ENCODE data around the gene CENPX. TPM values are rescaled to one million over a fixed set of nuclear protein-coding genes. Genes with fewer than 3 reads are reported as not detected.

The CENPX gene
- total and polyA plus RNA-seq, 2 of the 13 experiments (the other 11 are each of a cell fraction or from before 2014, with no cell fraction given), result 92.7 to 170 TPM

DNA sequence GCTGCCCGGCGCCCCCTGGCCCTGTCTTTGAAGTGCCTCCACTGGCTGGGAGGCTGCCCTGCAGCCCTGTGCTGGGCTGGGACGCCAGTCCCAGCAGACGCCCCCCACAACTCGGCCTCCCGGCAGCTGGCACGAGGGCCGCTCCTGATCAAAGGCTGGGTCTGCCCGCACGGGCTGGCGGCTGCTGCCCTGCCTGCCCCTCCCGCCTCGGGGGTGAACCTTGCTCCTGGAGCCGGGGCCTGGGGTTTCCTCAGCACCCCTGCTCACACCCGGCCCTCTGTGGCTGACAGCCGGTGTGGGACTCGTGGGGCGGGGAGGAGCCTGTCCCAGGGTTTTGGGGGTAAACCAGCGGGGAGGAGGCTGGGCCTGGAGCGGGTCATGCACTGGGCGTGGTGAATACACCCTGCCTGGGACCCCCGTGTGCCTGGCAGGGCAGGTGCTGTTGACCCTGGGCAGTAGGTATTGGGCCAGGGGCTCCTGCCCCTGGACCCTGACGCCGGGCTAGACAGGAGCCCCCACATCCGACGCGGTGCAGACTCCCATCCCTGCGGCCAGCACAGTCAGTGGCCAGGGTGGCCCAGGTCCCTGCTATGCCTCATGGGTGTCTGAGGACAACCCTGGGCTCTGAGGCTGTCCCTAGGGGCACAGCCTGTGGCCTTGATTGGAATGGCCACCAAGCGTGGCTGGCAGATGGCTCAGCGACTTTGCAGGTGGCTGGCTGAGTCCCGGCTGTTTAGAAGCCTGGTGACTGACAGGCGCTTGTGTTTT lies 21.7 kb downstream of the CENPX start (continued):
- TF ChIP-seq, protein P1, sequence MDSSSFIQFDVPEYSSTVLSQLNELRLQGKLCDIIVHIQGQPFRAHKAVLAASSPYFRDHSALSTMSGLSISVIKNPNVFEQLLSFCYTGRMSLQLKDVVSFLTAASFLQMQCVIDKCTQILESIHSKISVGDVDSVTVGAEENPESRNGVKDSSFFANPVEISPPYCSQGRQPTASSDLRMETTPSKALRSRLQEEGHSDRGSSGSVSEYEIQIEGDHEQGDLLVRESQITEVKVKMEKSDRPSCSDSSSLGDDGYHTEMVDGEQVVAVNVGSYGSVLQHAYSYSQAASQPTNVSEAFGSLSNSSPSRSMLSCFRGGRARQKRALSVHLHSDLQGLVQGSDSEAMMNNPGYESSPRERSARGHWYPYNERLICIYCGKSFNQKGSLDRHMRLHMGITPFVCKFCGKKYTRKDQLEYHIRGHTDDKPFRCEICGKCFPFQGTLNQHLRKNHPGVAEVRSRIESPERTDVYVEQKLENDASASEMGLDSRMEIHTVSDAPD (CRISPR knock-in tag; IDR thresholded peaks at IDR 0.05), result peak; percentile 79; the same call in 1 of the 2 replicates
- TF ChIP-seq ZFX (CRISPR knock-in tag; IDR thresholded peaks at IDR 0.05; ENCODE audit: low read depth) (peak; percentile 72), CBFB (CRISPR knock-in tag; IDR thresholded peaks at IDR 0.05) (peak; percentile 92), ATM (IDR thresholded peaks at IDR 0.05; ENCODE audit: borderline replicate concordance) (no peak), ZNF598 (CRISPR knock-in tag; IDR thresholded peaks at IDR 0.05; ENCODE audit: borderline replicate concordance) (no peak), ERF (CRISPR knock-in tag; IDR thresholded peaks at IDR 0.05) (peak; percentile 96; the same call in 1 of the 2 replicates), ZNF24 (IDR thresholded peaks at IDR 0.05) (peak; percentile 55; the same call in 1 of the 2 replicates), NPAS2 (CRISPR knock-in tag; IDR thresholded peaks at IDR 0.05; ENCODE audit: borderline replicate concordance) (no peak), ZNF549 (CRISPR knock-in tag; IDR thresholded peaks at IDR 0.05) (peak; percentile 91), EHMT2 (IDR thresholded peaks at IDR 0.05; ENCODE audit: borderline replicate concordance, low read depth, low read length) (no peak), SMAD1 (CRISPR knock-in tag; IDR thresholded peaks at IDR 0.05; ENCODE audit: borderline replicate concordance, low read depth) (no peak), RNF2 (conservative IDR thresholded peaks at IDR 0.05; ENCODE audit: low read depth) (peak; percentile 52), MAZ (IDR thresholded peaks at IDR 0.05; ENCODE audit: borderline replicate concordance, low read depth, low read length) (peak; percentile 96), MAZ (CRISPR knock-in tag; IDR thresholded peaks at IDR 0.05; ENCODE audit: low read depth) (peak; percentile 95; the same call in 1 of the 2 replicates)
- TF ChIP-seq, protein P2, sequence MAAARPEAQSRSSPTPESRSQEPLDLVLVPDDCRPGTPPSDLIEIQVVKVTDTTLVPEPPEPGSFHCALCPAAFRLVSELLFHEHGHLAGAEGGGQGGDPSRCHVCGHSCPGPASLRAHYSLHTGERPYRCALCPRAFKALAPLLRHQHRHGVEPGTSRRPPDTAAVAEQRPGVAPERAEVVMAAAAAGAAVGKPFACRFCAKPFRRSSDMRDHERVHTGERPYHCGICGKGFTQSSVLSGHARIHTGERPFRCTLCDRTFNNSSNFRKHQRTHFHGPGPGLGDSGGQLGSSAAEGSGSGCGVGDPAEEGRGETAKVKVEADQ (CRISPR knock-in tag; IDR thresholded peaks at IDR 0.05; ENCODE audit: borderline replicate concordance), result no peak
- TF ChIP-seq, protein P3, sequence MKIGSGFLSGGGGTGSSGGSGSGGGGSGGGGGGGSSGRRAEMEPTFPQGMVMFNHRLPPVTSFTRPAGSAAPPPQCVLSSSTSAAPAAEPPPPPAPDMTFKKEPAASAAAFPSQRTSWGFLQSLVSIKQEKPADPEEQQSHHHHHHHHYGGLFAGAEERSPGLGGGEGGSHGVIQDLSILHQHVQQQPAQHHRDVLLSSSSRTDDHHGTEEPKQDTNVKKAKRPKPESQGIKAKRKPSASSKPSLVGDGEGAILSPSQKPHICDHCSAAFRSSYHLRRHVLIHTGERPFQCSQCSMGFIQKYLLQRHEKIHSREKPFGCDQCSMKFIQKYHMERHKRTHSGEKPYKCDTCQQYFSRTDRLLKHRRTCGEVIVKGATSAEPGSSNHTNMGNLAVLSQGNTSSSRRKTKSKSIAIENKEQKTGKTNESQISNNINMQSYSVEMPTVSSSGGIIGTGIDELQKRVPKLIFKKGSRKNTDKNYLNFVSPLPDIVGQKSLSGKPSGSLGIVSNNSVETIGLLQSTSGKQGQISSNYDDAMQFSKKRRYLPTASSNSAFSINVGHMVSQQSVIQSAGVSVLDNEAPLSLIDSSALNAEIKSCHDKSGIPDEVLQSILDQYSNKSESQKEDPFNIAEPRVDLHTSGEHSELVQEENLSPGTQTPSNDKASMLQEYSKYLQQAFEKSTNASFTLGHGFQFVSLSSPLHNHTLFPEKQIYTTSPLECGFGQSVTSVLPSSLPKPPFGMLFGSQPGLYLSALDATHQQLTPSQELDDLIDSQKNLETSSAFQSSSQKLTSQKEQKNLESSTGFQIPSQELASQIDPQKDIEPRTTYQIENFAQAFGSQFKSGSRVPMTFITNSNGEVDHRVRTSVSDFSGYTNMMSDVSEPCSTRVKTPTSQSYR (CRISPR knock-in tag; IDR thresholded peaks at IDR 0.05; ENCODE audit: borderline replicate concordance), result peak; percentile 93
- TF ChIP-seq, protein P4, sequence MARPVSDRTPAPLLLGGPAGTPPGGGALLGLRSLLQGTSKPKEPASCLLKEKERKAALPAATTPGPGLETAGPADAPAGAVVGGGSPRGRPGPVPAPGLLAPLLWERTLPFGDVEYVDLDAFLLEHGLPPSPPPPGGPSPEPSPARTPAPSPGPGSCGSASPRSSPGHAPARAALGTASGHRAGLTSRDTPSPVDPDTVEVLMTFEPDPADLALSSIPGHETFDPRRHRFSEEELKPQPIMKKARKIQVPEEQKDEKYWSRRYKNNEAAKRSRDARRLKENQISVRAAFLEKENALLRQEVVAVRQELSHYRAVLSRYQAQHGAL (CRISPR knock-in tag; IDR thresholded peaks at IDR 0.05; ENCODE audit: not compliant biosample characterization), result no peak
- TF ChIP-seq, protein P5, sequence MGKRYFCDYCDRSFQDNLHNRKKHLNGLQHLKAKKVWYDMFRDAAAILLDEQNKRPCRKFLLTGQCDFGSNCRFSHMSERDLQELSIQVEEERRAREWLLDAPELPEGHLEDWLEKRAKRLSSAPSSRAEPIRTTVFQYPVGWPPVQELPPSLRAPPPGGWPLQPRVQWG (CRISPR knock-in tag; IDR thresholded peaks at IDR 0.05; ENCODE audit: borderline replicate concordance, low read depth), result no peak
- TF ChIP-seq, protein P6, sequence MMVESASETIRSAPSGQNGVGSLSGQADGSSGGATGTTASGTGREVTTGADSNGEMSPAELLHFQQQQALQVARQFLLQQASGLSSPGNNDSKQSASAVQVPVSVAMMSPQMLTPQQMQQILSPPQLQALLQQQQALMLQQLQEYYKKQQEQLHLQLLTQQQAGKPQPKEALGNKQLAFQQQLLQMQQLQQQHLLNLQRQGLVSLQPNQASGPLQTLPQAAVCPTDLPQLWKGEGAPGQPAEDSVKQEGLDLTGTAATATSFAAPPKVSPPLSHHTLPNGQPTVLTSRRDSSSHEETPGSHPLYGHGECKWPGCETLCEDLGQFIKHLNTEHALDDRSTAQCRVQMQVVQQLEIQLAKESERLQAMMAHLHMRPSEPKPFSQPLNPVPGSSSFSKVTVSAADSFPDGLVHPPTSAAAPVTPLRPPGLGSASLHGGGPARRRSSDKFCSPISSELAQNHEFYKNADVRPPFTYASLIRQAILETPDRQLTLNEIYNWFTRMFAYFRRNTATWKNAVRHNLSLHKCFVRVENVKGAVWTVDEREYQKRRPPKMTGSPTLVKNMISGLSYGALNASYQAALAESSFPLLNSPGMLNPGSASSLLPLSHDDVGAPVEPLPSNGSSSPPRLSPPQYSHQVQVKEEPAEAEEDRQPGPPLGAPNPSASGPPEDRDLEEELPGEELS (CRISPR knock-in tag; IDR thresholded peaks at IDR 0.05), result peak; percentile 78; the same call in 1 of the 2 replicates

Data from HepG2 (cell line).